Stimulated activated CD4-positive, alpha-beta T cell treated with anti-CD3 and anti-CD28 coated beads, Interleukin-12 subunit alpha, Interleukin-12 subunit beta, amount 100 ng/mL, for 4 hours (primary cell): ENCODE data around the gene APBB3.
"Not testable (repeated sequence)": the region's sequence is repeated elsewhere in the genome, so short reads cannot be mapped to it uniquely, and the experiment has no call there.

Experiments
- DNase-seq: peaks from one replicate; pipeline ENCODE4 v3.0.0-alpha.2; 2020

Gene APBB3

DNA sequence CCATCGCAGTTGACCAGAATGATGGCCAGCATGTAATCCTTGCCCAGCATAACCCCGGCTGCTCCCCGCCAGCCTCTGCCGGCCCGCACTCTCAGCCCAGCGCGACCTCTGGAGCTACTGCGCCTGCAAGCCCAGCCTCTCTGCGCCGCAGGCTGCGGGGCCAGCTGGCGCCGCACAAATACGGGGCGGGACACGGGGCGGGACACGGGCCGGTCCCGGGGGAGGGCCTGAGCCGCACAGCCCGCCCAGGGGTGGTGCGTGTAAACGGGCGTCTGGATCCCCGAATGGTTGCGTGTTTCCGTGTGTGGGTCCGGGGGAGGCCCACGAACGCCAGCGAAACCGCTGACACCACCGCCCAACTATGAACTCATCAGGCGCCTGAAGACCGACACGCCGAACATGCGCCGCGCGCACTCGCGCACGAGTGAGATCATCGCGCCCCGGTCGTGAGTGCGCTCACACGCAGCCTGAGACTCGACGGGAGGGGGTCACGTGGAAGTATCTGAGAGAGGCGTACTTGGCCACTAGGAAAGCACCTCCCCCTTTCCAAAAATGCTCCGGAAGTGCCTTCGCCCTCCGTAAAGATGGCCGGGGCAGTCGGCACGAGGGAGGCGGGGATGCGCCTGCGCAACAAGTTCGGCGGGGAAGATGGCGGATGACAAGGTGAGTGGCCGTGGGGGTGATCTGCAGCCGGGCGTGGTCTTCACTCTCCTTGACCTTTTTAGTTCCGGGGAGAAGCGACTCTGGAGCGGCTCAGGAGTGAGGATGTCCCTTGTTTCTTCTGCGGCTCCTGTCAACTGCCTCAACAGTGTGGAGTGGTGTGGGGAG is at the start of gene APBB3, which contains the start of gene SLC35A4:
Gene APBB3, minus strand, starts transcription at position 403 of the 828 bp plus-strand sequence. Its CDS starts 353 bp downstream, at position 50.
Gene SLC35A4, plus strand, starts transcription at position 633 of the 828 bp plus-strand sequence. CDS start 2,342 bp downstream, outside the sequence.
- DNase-seq, result peak; percentile 90

GRCh38 chr5:140611020-140611521 is 46.7 kb upstream of the APBB3 start:
- DNase-seq, result no peak

DNA sequence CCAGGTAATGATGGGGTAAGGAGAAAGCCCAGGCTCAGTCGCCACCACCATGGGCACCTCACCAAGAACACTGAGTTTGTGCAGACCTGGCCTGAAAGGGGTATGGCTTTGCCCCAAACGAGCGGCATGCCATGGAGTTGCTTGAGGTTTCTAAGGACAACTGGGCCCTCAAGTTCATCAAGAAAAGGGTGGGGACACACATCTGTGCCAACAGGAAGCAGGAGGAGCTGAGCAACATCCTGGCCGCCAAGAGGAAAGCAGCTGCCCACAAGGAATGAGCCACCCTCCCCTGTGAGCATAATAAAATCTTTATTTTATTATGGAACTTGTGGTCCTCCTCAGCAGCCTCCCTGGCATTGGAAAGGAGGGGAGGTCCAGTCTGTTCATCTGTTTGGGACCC is 44.7 kb upstream of the APBB3 start:
- no peak for DNase-seq

DNA sequence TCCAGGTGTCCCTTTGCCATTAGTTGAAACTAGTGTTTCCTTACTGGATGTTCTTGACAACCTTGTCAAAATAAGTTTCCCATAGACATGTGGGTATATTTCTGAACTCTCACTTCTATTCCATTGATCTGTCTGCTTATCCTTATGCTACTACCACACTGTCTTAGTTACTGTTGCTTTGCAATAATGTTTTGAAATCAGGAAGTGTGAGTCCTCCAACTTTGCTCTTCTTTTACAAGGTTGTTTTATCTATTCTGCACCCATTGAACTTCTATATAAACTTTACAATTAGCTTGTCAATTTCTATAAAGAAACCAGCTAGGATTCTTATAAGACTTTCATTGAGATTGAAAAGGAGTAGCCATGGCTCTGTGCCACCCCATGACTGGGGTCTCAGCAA is 44.3 kb upstream of the APBB3 start:
- no peak for DNase-seq

DNA sequence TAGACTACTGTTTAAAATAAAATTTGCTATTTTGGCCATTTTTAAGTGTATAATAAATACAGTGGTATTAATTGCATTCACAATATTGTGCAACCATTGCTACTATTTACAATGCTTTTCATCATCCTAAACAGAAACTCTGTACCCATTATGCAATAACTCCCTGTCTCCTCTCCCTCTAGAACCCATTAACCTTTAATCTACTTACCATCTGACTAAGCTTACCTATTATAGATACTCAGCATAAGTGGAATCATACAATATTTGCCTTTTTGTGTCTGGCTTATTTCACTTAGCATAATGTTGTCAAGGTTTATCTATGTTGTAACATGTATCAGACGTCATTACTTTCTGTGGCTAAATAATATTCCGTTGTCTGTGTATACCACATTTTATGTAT is 42.6 kb upstream of the APBB3 start:
- no peak for DNase-seq

DNA sequence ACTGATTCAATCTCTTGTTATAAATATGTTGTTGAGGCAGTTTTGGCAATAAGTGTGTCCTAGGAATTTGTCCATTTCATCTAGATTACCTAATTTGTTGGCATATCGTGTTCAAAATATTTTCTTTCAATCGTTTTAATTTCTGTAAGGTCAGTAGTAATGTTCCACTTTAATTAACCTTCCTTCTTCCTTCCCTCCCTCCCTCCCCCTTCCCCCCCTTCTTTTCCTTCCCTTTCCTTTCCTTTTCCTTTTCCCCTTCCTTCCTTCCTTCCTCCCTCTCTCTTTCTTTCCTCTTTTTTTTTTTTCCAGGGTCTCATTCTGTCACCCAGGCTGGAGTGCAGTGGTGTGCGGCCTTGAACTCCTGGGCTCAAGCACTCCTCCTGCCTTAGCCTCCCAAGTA is 41.5 kb upstream of the APBB3 start:
- DNase-seq, result no peak

DNA sequence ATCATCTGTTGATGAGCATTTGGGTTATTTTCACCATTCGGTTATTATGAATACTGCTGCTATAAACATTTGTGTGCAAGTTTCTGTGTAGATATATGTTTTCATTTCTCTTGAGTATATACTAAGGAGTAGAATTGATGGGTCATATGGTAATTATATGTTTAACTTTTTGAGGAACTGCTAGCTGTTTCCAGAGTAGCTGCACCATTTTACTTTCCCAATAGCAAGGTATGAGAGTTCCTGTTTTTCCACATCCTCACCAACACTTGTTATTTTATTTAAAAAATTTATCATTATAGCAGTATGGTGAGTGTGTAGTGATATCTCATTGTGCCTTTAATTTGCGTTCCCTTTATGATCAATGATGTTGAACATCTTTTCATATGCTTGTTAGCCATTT is 39.3 kb upstream of the APBB3 start:
- no peak for DNase-seq

- DNase-seq, result not testable (repeated sequence)
Measured at GRCh38 chr5:140603446-140603698, 39.0 kb upstream of the APBB3 start.

GRCh38 chr5:140602147-140602546 is 37.7 kb upstream of the APBB3 start:
- DNase-seq, result no peak

DNA sequence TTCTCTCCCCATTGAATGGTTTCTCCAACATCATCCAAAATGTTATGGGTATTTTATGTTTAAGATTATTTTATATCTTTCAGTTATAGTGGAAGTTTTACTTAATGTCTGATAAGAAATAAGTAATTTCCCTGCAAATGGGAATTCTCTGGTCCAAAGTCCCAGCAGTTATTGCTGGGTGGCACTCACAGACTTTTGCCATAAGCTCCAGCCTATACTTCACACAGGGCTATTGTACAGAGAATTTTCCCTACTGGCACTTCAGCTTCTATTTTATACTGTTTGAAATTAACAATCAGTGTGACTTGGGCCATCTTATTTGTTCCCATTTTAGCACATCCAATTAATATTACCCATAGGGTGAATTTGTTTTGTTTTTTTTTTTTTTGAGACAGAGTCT is 35.7 kb upstream of the APBB3 start:
- DNase-seq, result no peak

DNA sequence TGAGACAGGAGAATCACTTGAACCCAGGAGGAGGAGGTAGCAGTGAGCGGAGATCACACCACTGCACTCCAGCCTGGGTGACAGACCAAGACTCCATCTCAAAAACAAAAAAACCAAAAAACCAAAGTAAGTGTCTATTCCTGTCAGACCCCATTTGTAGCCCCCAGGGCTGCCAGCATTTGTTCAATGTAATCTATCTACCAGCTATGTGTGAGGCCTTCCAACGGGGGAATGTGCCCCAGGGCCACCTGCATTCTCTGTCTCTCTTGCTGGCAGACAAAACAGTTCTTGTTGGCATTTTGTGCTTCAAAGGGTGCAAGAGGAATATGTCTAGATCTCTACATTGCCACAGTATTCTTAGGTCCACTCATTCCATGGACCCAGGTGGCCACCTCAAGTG is 34.4 kb upstream of the APBB3 start:
- no peak for DNase-seq

DNA sequence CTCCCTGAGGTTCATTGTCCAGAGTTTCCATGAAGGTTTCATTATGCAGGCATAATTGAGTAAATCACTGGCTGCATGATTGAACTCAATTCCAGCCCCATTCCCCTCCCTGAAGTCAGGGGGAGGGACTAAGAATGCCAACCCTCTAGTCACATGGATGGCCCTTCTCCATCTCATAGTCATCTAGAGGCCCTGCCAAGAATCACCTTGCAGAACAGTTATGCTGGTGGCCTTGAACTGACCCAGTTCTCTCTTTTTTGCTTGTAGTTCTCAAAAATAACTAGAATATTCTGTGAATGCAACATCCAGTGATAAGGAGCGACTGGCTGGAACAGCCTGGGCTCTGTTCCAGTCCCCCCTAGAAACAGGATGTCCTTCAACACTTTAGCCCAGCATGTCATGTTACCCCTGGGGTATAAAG is 31.9 kb upstream of the APBB3 start:
- DNase-seq, result no peak

DNA sequence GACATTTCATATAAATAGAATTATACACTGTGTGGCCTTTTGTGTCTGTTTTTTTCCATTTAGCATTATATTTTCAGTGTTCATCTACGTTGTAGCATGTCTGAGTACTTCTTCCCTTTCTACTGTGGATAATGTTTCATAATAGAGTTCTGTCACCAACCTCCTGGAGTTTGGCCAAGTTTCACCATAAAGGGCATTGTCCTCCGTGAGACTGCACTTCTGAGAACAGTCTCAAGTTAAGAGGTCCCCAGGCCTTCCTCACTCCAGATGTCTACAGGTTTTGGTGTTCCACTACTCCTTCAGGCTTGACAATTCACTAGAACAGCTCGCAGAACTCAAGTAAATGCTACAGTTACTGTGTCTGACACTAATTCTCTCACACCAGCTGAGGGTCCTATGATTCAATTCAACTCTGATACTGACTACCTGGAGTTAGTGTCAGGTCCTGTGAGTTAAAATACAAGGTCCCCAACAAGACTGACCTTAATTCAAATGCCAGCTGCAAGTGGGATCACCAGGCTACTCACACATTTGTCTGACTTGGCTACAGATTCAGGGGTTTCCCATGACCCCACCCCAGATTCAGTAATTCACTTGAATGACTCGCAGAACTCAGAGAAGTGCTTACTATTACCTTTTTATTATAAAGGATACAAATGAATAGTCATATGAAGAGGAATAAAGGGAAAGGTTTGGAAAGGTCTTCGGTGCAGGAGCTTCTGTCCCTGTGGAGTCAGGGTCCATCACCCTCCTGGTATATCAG is 31.3 kb upstream of the APBB3 start:
- no peak for DNase-seq

DNA sequence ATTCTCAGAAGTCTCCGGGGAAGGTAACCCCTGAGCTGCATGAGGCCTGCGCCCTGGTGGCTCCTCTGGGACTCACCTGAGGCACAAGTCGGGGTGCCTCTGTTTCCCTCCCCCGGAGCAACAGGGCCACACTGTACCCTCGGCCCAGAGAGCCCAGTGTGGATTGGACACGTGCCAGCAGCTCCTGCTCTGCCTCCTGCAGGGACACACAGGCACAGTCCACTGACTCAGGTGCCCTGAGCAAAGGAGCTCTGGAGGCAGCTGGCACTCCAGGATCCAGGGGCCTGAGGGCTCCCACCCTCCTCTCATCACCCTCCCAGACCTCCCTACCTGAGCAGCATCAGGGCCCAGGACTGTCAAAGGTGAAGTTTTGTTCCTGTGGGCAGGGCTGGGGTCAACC is 29.8 kb upstream of the APBB3 start:
- DNase-seq, result no peak

GRCh38 chr5:140593070-140593469 is 28.7 kb upstream of the APBB3 start:
- not testable (repeated sequence) for DNase-seq

DNA sequence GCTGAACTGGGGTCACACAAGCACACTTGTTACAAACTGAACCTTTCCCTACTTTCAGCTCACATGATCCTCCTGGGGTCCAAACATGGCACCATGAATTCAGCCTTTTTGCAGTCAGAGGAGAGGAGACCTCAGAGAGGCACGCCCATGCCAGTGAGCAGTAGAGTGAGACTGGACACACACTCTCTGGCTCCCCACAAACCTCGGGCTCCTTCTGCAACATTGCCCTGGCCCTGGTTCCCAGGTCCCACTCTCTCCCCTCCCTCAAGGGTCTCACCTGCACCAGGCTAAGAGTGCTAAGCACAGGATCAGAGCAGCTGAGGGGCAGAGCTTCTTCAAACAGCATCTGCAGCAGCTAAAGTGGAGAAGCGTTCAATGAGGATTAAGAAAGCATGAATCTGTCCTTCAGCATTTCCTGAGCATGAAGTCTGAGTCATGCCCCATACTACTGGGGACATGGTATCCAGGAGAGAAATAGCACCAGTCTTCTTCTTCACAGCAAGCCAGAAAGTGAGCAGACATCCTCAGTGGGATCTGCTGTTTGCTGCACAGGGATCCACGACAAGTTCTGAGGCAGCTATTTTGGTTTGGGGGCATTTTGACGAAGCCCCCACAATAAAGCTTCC is 27.5 kb upstream of the APBB3 start:
- DNase-seq, result no peak

DNA sequence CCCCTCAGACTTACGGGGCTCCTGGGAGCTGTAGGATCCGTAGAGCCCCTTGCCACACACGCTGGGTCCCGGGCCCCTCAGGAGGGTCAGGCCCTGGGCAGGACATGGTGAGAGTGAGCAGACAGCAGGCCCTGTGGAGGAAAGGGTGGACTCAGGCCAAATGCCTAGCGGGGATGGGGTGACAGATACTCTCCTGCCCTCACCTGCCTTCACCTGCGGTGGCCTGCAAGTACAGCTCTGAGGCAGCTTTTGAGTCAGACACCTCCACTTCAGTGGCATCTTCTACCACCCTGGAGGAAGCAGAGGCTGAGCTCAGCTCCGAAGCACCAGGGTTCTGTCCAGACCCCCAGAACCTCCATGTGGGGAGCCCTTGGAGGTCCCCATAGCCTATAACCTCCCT is 26.5 kb upstream of the APBB3 start:
- no peak for DNase-seq

- no peak for DNase-seq
Measured at GRCh38 chr5:140588311-140589070, 24.1 kb upstream of the APBB3 start.

DNA sequence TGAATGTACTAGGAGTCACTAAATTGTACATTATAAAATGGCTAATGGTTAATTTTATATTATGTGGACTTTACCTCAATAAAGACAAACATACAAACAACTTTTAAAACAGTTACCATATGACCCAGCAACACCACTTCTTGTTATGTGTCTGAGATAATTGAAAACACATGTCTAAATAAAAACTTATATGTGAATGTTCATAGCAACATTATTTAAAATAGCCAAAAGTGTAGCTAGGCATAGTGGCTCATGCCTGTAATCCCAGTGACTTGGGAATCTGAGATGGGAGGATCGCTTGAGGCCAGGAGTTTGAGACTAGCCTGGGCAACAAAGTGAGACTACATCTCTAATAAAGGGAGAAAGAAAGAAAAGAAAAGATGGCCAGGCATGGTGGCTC is 23.1 kb upstream of the APBB3 start:
- DNase-seq, result no peak

GRCh38 chr5:140579188-140579747 is 14.9 kb upstream of the APBB3 start:
- DNase-seq, result not testable (repeated sequence)

- DNase-seq, result no peak
Measured at GRCh38 chr5:140576776-140577201, 12.4 kb upstream of the APBB3 start.

DNA sequence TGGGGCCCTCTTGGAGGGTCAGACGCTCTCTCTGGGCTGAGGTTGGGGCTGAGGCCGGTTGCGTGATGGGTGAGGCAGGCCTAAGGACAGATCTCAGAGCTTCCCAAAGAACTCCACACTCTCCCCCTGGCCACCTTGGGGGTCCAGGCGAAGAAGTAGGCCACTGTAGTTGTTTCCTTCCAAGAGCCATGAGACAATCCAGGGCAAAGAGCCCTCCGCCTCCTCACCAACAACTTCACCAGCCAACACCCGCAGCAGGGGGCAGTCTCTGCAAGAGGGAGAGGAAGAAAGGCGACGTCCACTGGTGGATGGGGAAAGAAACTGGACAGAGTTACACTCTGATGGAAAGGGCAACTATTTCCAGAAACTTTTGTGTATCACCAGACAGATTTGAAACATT is 10.9 kb upstream of the APBB3 start:
- no peak for DNase-seq

DNA sequence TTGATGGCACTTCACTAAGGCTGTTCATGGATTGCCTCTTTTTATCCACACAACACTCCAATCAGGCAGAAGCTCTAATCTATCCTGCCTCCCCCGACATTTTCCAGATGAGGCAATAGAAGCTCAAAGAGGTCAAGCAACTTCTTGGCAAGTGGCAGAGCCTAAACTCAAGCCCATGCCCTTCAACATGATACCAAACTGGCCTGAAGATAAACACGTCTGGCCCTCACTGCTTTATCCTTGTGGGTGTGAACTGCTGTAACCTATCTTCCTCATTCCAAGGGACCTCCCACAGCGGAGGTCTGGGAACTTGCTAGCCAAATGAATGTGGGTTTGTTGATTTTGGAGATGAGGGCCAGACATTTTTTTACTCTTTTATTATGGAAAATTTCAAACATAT is 9.8 kb upstream of the APBB3 start:
- no peak for DNase-seq
